NCI-H1105 treated with DMSO at 0.1 percent for 48 hours (cell line): ENCODE data around the gene SERPINE2.
"Not testable (repeated sequence)": the region's sequence is repeated elsewhere in the genome, so short reads cannot be mapped to it uniquely, and the experiment has no call there.

Experiments
- DNase-seq: peaks from one replicate; lab custom pipeline; 2025; lab: John Stamatoyannopoulos, UW

SERPINE2 gene

DNA sequence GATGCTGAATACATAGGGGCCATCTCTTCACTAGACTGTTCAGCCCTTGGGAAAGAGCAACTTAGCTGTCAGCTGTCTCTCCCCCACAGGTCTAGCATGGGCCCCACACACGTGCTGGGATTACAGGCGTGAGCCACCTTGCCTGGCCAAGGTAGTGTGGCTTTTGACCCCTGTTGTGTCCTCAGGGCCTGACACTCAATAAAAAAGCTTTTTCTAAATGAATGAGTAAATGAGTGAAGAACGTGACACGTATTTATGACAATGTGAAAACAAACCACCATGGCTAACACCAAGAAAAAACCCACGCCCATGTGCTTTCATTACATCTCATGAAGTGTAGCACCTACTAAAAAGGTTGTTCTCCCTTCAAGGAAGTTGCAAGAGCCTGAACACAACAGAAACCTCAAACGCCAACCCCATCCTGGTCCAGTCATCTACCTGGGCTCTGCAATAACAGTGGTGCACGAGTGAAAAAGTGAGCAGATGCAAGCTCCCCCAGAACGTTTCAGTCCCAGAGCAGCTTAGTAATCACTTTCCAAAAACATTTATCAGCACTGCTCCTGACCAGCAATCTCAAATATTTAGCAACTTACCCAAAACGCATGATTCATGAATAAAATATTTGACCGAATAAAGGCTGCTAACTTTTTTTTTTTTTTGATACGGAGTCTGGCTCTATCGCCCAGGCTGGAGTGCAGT, 97.4 kb downstream of the SERPINE2 start:
- DNase-seq, result no peak

DNA sequence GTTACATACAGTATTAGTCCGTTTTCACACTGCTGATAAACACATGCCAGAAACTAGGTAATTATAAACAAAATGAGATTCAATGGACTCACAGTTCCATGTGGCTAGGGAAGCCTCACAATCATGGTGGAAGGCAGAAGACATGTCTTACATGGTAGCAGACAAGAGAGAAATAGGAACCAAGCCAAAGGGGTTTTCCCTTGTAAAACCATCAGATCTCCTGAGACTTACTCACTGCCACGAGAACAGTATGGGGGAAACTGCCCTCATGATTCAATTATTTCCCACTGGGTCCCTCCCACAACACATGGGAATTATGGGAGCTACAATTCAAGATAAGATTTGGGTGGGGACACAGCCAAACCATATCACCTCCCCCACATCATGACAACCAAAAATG, 99.6 kb downstream of the SERPINE2 start:
- DNase-seq, result not testable (repeated sequence)

DNA sequence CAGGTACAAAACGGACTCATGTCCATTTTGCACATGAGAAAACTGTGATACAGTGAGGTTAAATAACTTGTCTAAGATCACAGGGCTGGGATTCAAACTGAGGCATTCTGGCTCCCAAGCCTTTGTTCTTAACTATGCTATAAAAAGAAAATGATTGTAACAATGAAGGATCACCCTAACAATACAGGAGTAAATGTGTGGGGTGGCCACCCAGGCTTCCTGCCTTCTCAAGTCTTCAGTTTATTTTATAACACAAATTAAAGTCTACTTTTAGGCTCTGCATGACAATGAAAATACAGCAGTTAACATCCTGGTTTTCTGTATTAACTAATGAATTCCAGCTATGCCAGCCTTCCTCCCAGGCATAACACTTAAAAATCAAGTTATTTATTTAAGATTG, 101.6 kb downstream of the SERPINE2 start:
- DNase-seq, result no peak

DNA sequence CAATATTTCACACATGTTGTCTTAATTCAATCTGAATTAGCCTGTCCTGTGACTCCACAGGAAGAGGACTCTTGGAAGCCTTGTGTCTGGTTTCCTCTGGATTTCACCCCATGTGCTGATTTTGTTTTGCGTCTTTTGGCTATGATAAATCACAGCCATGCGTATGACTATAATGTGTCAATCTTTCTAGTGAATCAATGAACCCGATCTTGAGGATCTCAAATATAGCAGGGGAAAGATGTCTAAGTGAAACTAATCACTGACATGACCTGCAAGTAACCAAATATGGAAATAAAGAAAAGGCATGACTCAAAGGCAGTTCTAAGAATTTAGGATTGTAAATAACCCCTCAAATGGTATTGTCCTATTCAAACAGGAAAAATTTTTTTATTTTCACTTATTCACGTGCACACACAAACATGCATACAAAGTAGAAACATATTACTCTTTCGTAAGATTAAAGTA, 102.2 kb downstream of the SERPINE2 start:
- no peak for DNase-seq

DNA sequence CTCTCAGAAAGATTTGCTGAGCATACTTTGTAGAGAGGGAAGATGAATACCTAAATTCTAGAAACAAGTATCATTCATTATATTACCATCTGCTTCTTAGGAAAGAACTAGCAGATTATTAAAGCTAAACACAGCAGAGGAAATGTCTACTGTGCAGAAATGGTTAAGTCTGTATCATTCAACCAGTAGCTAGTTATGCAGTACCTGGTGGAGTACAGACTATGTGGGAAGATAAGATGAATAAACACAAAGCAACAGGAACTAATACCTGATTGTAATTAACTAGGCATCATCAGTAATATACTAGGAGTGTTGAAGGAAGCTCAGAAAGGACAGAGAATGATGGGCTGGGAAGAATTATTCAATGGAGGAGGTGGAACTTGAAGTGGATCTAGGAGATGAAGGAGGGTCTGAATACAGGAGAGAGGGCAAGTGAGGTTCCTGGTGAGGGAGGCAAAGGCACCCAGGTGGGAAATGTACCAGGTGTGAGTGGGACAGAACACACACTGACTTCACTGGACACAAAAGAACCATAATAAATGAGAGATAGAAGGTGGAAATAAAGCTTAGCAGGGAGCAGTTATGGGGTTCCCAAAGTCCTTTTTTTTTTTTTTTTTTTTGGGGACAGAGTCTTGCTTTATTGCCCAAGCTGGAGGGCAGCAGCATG, 103.5 kb downstream of the SERPINE2 start:
- DNase-seq, result no peak

DNA sequence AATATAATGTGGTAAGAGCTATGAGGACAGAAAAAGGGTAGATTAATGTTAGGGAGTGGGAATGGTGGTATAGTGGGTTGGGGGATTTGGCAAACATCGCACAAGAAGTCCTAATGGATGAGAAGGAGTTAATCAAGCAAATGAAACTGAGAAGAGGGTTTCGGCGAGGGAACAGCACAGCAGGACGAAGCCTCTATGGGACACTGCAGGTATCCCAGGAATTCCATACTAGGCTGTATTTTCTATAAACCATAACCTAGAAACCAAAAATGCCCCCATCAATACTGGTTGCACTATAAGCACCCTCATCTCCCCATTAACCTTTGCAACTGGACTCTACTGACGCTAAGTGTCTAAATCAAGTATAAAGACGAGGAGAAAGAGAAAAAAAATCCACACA, 104.2 kb downstream of the SERPINE2 start:
- DNase-seq, result no peak

DNA sequence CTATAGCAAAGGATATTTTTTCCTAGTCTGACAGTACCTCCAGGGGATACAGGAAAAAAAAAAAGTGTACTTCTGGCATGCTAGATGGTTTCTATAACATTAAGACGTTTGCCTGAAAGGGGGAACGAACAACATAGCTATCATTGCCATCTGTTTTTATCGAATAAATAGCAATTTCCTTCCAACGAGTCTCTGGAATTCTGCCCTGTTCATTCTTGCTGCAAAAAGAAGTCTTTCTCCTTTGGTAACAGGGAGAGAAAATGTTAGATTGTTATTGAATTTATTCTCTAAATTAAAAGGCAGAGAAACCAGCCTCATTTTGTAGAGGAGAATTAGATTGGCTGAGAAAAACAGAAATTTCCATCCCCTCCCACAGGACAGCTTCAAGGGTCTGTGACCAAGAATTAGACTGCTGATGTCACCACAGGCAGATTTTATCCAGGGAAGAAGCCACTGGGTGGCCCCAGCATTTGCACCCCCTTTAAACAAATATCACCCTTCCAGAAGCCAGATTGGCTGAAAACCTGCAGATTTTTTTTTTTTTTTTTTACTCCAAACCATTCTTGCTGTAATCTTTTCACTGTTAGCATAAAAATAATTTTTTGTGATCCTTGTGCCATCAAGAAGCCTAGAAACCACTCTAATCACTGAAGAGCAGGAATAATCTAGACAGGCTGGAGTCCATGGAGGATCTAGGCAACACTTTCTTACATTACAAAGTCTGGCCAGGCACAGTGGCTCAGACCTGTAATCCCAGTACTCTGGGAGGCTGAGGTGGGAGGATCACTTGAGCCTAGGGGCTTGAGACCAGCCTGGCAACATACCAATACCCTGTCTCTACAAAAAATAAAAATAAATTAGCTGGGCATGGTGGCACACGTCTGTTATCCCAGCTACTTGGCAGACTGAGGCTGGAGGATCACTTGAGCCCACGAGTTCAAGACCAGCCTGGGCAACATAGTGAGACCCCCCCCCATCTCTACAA, 106.0 kb downstream of the SERPINE2 start:
- no peak for DNase-seq

DNA sequence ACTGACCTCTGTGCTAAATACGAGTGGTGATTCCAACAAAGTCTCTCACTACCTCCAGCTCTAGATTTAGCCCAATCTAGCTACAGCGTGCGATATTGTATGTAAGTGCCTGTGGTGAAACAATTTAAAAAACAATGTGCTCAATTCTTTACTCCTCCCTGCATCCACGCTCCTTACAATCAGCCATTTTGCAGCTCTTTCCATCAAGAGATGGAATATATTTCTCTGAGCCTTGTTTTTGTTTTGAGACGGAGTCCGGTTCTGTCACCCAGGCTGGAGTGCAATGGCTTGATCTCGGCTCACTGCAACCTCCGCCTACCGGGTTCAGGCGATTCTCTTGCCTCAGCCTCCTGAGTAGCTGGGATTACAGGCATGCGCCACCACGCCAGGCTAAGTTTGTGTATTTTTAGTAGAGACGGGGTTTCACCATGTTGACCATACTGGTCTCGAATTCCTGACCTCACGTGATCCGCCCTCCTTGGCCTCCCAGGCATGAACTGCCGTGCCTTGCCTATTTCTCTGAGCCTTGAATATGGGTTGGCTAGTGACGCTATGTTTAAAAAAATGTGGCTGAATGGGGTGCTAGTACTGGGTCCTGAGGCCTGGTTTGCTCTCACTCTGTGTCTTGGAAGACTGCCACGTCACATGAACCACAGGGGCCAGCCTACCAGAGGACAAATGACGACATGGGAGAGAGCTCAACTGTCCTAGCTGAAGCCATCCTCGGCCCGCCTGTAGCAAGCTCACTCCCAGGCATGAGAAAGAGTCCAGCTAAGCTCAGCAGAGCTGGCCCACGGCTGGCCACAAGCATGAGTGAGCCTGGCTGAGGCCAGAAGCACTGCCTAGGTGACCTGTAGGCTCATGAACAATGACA, 108.7 kb downstream of the SERPINE2 start:
- no peak for DNase-seq

DNA sequence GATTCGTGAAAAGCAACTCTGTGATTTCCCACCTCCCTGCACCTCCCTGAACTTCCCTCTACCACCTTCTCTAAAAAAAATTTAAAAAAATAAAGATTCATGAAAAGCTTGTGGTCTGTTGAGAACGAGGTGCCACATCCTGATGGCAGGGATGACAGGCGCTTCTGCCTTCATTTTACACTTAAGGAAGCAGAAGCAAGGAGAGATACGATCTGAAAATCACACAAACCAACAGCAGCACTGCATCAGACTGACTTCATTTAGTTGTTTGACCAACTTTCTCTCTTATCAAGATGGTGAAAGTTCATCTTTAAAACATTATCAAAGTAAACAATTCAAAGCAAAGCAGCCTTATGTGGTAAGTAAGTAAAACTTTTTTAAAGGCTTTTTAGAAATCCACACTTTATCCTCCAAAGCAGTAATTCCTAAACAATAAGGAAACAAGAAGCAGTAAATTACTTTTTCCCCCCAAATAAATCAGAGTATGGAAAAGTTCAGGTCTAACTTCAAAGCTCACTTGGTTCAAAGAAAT, 109.4 kb downstream of the SERPINE2 start:
- DNase-seq, result no peak

DNA sequence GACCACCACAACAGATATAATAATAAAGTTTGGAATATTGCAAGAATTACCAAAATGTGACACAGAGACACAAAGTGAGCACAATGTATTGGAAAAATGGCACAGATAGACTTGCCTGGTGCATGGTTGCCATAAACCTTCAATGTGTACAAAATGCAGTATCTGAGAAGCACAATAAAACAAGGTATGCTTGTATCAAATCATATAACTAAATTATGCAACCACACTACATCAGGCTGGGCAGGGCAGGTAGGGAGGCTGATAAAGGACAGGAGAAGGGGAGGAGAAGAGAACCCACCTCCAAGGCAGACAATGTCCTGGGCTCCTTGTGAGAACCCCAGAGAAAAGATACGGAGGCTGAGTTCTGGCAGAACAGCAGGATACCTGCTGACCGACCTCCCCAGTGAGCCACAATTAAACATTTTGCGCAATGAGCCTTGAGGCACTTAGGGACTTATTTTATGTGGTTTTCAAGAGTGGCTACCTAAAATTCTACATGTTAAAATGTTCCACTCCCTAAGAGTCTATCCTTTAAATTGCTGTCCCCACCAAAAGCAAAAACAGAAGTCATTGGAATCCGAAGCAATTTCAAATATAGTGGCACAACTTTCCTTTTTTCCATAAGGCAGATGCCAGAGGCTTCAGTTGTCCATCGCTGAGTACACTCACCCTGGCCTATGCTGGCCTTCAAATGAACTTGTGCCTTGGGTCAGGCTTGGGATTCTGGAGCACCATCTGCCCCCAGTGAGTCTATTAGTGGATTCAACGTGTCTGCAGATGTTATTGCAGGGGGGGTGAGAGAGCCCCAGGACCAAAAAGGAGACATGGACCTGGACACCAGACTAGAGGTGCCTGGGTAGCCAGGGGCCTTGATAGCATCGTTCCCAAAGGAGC, 110.7 kb downstream of the SERPINE2 start:
- no peak for DNase-seq

DNA sequence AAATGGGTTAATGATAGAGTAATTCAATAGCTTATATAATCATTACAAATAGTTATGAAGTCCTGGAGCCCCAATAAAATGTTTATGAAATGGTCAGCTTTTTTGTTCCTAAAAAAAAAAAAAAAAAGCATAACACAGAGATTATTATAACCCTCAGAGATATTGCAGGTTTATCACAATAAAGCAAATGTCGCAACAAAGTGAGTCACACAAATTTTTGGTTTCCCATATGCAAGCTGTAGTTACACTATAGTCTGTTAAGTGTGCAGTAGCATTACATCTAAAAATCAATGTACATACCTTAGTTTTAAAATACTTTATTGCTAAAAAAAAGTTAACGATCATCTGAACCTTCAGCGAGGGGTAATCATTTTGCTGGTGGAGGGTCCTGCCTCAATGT, 114.0 kb downstream of the SERPINE2 start:
- no peak for DNase-seq
